GM21737 (cell line): ENCODE measurements around the gene STK38.

Experiments used
- ATAC-seq: cut with Tn5 transposase; IDR thresholded peaks from one replicate; pipeline ENCODE4 v1.9.1; 2021; ENCODE audit warnings: mild to moderate bottlenecking, moderate library complexity; ENCODE audit not compliant: unreplicated experiment

The STK38 gene

DNA sequence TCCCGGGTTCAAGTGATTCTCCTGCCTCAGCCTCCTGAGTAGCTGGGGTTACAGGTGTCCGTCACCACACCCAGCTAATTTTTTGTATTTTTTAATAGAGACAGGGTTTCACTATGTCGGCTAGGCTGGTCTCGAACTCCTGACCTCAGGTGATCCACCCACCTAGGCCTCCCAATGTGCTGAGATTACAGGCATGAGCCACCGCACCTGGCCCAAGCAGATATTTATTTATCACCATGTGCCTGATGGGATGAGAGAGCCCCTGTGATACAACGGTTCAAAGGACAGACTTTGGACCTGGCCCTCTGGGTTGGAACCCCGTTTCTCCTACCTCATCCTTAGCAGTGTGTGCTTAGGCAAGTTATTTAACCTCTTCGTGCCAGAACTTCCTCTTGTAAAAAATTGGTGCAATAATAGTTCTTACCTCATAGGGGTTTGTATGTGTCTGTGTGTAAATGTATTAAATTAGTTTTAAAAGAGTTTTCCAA is 19.2 kb upstream of the STK38 start:
- no peak for ATAC-seq

- ATAC-seq: no peak
Observed at GRCh38 chr6:36563928-36564284, 16.6 kb upstream of the STK38 start.

GRCh38 chr6:36563237-36563927 is 16.1 kb upstream of the STK38 start:
- no peak for ATAC-seq

DNA sequence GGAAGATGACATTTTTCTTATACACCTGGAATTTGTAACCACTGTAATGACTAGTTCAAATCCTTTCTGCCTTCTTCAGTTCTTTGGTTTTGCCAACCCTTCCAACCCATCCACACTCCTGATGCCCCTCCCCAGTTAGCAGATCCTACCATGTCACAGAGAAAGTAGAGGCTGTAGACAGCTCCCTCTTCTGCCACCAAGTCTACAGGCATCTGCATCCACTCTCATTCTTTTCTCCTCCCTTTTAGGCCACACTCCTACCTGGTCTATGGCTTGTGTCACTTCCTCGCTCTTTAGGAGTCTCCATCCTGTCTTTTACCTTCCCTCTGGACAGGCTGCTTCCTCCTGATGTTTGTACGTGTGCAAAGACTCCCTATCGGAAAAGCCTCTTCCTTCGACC is 13.5 kb upstream of the STK38 start:
- no peak for ATAC-seq

DNA sequence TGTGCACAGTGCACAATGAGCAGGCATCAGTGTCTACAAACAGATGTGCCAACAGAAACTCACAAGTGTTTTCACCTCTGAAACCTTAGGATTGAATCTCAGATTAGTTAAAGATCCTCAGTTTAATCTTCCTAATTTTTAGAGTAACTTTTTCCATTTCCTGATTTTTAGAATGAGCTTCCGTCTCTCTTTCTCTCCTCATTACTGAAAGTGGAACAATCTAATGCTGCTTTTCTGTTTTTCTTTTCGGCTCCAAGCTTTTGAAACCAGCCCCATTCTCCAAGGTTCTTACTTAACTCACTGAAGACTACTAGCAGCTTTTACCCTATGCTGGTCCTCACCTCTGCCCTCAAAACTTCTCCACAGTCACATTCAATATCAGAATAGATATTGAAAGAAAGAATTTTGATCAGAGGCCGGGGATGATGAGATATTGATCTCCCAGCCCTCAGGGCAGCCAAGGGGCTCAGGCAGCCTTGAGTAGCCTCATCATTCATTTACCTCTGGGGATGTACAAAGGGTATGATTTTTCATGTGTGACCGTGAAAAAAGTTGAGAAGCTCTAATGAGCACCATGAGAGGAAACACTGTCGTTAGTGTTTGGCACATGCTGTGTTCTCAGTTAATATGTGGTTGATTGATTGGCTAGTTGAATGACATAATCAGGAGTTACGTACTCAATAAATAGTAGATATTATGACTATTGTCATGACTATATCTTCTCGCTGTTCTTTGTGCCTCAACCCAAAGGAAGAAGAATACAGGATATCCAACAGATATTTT is 11.9 kb upstream of the STK38 start:
- ATAC-seq: no peak

GRCh38 chr6:36556281-36556680 is 9.0 kb upstream of the STK38 start:
- ATAC-seq: no peak

DNA sequence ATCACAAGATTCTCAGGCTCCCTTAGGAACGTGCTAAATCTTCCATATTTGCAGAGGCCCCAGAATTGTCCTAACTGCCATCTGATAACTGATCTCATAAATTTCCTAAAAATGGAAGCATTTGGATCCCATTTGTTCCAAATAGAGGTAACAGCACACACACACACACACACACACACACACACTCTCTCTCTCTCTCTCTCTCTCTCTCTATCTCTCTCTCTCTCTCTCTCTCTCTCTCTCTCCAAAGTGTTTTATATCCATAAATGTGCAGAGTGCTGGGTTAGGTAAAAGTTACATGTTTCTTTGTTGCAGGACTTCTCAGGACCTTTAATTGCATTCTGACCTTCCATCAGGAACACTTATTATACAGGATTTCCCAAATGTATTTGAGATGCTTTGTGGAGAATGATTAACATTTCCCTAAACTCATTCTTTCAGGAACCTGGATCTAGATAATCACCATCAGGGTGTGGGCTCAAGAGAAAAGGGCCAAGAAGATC is 8.5 kb upstream of the STK38 start:
- ATAC-seq: no peak

GRCh38 chr6:36550473-36551000 is 3.3 kb upstream of the STK38 start:
- no peak for ATAC-seq

DNA sequence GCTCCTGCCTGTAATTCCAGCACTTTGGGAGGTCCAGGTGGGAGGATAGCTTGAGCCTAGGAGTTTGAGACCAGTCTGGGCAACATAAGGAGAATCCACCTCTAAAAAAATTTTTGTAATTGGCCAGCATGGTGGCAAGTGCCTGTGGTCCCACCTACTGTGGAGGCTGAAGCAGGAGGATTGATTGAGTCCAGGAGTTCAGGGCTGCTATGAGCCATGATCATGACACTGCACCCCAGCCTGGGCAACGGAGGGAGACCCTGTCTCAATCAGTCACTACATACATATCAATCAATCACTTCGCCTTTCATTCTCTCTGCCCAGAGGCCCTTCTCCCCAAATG is 1.1 kb upstream of the STK38 start:
- ATAC-seq: no peak

- ATAC-seq: no peak
Observed at GRCh38 chr6:36547646-36548400, 544 bp upstream of the STK38 start.

DNA sequence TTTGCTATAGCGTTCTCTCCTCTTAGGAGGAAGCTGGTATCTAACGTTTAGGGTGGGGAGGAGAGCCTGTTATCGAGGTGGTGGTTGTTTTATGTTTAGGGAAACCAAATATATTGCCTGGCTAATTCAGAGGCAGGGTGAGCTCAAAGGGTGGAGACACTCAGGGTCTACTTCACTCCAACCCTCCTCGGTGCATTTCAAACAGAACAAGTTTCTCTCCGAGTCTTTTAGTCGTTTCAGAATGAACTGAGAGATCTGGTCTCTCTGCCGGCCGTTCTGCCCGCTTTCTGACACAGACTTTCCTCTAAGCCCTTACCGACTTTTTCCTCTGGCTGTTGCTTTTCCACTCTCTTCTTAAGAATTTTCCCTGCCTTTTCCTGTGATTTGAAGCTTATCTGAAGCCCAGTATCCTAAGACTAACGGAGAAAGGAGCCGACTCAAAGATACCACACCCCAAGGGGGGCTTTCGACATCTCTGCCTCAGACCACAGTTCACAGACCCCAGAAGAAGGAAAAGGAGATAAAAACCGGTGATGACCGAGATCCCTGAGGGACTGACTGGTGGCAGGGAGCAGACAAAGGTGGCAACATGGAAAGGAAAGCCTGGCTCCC is 865 bp downstream of the STK38 start:
- no peak for ATAC-seq

GRCh38 chr6:36545767-36546307 is 1.4 kb downstream of the STK38 start:
- no peak for ATAC-seq

GRCh38 chr6:36544228-36544627 is 3.1 kb downstream of the STK38 start:
- ATAC-seq: no peak

DNA sequence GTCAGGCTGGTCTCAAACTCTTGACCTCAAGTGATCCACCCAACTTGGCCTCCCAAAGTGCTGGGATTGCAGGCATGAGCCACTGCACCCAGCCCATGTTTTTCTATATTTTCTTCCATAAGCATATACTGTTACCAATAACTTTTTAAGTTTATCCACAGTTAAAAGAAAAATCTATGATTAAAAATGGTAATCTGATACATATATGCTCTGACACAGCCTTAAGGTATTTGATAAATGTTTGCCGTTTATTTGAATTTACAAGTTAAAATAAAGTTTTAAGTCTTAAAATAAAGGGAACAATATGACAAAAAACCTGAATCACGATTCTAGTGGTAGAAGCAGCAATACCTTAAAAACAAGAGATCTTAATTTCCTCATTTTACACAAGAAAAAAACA is 5.2 kb downstream of the STK38 start:
- no peak for ATAC-seq

GRCh38 chr6:36539814-36540568 is 7.3 kb downstream of the STK38 start:
- no peak for ATAC-seq

DNA sequence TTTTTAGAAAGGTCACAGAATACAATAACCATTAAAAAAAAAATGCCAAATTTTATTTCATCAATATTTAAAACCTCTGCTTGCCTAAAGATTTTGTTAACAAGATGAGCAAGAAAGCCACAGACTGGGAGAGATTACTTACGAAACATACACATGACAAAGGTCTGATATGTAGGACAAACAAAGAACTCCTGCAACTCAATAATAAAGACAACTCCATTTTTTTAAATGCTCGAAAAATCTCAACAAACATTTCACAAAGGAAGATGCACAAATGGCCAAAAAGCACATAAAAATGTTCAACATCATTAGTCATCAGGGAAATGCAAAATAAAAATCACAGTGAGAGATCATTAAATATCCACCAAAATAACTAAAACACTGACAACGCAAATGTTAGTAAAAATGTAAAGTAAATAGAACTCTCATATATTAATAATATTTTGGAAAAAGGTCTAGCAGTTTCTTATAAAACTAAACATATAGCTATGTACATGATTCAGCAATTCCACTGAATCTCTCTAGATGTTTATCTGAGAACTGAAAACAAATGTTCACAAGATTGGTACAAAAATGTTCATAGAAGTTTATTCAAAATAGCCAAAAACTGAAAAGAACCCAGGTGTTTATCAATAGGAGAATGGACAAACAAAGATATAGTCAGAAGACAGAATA is 10.3 kb downstream of the STK38 start:
- ATAC-seq: no peak

- ATAC-seq: no peak
Observed at GRCh38 chr6:36533321-36533720, 14.0 kb downstream of the STK38 start.

DNA sequence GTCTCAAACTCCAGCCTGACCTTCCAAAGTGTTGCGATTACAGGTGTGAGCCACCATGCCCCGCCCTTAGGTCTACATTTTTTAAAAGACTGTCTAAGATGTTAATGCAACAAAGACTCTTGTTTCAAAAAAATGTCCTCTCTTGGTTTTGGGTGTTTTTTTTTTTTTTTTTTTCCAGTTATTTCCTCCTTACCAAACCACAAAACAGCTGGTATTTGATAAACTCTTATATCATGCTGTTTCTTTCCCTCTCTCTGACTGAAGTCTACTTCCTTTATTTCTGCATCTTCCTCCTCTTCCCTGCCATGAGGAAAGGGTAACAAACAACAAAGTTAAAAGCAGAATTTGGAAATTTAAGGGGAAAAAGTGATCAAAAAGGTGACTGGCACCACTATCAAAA is 21.2 kb downstream of the STK38 start:
- no peak for ATAC-seq

DNA sequence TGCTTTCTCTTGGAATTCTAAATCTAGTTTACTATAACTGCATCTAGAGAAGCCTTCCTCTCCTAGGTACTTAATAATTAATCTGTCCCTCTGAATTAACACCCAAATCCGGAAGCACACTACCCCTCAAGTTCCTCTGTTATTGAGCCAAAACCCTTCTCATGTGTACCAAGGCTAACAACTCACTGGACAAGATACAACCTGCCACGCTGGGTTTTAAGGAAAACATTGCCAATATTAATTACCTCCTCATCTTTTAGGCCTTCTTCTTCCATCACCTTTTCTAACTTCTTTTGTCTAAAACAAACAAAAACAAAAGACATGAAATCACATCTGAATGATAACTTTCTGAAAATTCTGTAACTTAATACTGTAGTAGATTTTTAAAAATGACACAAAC is 21.9 kb downstream of the STK38 start:
- no peak for ATAC-seq
